ENCODE results near the gene COG5. TPM values are rescaled to one million over a fixed set of nuclear protein-coding genes. Genes with fewer than 3 reads are reported as not detected.

The COG5 gene
- total RNA-seq, 1 donor from 2014 or later, result 55.2 TPM

DNA sequence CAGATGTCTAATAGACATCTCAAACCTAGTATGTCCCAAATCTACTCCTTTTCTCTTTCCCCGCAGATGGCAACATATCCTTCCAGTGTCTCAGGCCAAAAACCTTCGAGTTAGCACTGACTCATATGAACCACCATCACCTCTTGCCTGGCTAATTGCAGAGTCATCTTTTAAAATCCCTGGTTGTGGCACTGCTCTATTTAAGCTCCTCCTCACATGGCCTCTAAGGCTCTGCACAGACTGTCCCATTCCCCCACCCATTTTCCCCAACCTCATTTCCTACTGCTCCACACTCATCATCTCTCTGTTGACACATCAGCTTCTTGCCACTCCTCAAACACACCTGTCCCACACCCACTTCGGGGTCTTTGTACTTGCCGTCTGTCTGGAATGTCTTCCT is 411.7 kb downstream of the COG5 start:
- intact Hi-C loops (cut with DNase I), result loop anchor here (10.0 kb wide), 1 partner anchor 197 kb away; no protein-coding TSS in a partner anchor
- Histone ChIP-seq H3K27me3 (no peaks in the 10 kb centered on the region), H3K4me1 (peaks cover 7% of the 10 kb centered on the region), H3K9me3 (no peaks in the 10 kb centered on the region), H3K36me3 (no peaks in the 10 kb centered on the region), H3K4me3 (no peak overlapping the region), H3K27ac (no peak overlapping the region)
- DNase-seq (ENCODE audit: extremely low spot score in 2 of 2), result no peak
- TF ChIP-seq POLR2A (IDR thresholded peaks at IDR 0.05) (no peak), POLR2AphosphoS5 (IDR thresholded peaks at IDR 0.05; ENCODE audit: insufficient read depth in 1 of 2, low read depth in 1 of 2) (no peak)
- TF ChIP-seq, protein P1, sequence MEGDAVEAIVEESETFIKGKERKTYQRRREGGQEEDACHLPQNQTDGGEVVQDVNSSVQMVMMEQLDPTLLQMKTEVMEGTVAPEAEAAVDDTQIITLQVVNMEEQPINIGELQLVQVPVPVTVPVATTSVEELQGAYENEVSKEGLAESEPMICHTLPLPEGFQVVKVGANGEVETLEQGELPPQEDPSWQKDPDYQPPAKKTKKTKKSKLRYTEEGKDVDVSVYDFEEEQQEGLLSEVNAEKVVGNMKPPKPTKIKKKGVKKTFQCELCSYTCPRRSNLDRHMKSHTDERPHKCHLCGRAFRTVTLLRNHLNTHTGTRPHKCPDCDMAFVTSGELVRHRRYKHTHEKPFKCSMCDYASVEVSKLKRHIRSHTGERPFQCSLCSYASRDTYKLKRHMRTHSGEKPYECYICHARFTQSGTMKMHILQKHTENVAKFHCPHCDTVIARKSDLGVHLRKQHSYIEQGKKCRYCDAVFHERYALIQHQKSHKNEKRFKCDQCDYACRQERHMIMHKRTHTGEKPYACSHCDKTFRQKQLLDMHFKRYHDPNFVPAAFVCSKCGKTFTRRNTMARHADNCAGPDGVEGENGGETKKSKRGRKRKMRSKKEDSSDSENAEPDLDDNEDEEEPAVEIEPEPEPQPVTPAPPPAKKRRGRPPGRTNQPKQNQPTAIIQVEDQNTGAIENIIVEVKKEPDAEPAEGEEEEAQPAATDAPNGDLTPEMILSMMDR (IDR thresholded peaks at IDR 0.05), result no peak

Small RNA genes lying within 50 kb of the gene (small RNA-seq; reads per million reads assigned to genes)
- gene AC002381.1 (not detected), gene RF01233 (not detected)

Other genes with a start within 250 kb of the COG5 start
- gene GPR22, start 93.9 kb downstream of the COG5 start, total RNA-seq, result 0.98 TPM
- 1.5 TPM for gene DUS4L, start 51 bp upstream of the COG5 start, total RNA-seq
- gene BCAP29, start 16.3 kb upstream of the COG5 start, total RNA-seq, result 92.1 TPM
- not detected for gene SLC26A4, start 96.9 kb upstream of the COG5 start, total RNA-seq
- 24.1 TPM for gene CBLL1, start 180.2 kb upstream of the COG5 start, total RNA-seq
- gene SLC26A3, start 239.3 kb upstream of the COG5 start, total RNA-seq, result not detected